ENCODE results near the gene TXNIP.

TXNIP gene

GRCh38 chr1:145963265-145964019, 32.9 kb downstream of the TXNIP start:
- peak in 1 of 2 experiments; percentile 20 for DNase-seq

- DNase-seq: peak in 1 of 2 experiments; percentile 16
Measured at GRCh38 chr1:145962157-145963102, 33.9 kb downstream of the TXNIP start.

GRCh38 chr1:145961425-145962156, 34.8 kb downstream of the TXNIP start:
- DNase-seq: peak; percentile 23 to 46

- DNase-seq: no peak
Measured at GRCh38 chr1:145961109-145961424, 35.3 kb downstream of the TXNIP start.

GRCh38 chr1:145960468-145961108, 35.8 kb downstream of the TXNIP start:
- DNase-seq: peak; percentile 61 to 70

GRCh38 chr1:145959957-145960467, 36.4 kb downstream of the TXNIP start:
- DNase-seq: peak in 1 of 2 experiments; percentile 11

GRCh38 chr1:145959333-145959732, 37.0 kb downstream of the TXNIP start:
- peak in 1 of 2 experiments; percentile 18 for DNase-seq

GRCh38 chr1:145958734-145959133, 37.6 kb downstream of the TXNIP start:
- no peak for DNase-seq

- DNase-seq: peak; percentile 97 to 98
Measured at GRCh38 chr1:145957443-145958319, 38.7 kb downstream of the TXNIP start, which contains the start of gene LIX1L. LIX1L (minus strand) TSS chr1:145958017; CDS start chr1:145957927, 90 bp downstream.

- no peak for DNase-seq
Measured at GRCh38 chr1:145956781-145957442, 39.5 kb downstream of the TXNIP start.

GRCh38 chr1:145956361-145956760, 40.0 kb downstream of the TXNIP start:
- DNase-seq: no peak

GRCh38 chr1:145955436-145955835, 40.9 kb downstream of the TXNIP start:
- DNase-seq: no peak

- no peak for DNase-seq
Measured at GRCh38 chr1:145953861-145954260, 42.5 kb downstream of the TXNIP start.

- DNase-seq: no peak
Measured at GRCh38 chr1:145952903-145953302, 43.5 kb downstream of the TXNIP start.

- DNase-seq: no peak
Measured at GRCh38 chr1:145951526-145951925, 44.9 kb downstream of the TXNIP start.

GRCh38 chr1:145949219-145949618, 47.2 kb downstream of the TXNIP start:
- DNase-seq: no peak

GRCh38 chr1:145947551-145947950, 48.8 kb downstream of the TXNIP start:
- DNase-seq: no peak

GRCh38 chr1:145946477-145946986, 49.8 kb downstream of the TXNIP start:
- no peak for DNase-seq

- no peak for DNase-seq
Measured at GRCh38 chr1:145944532-145944931, 51.8 kb downstream of the TXNIP start.

GRCh38 chr1:145942871-145943270, 53.5 kb downstream of the TXNIP start:
- DNase-seq: no peak

Data from Kasumi-1 (cell line).